Activated CD4-positive, alpha-beta memory T cell treated with anti-CD3 and anti-CD28 coated beads, Interleukin-2, amount 10 ng/mL, durations not matched to agents 7 days and 5 days (primary cell): Measurements from ENCODE around the gene HPGDS. TPM values are rescaled to one million over a fixed set of nuclear protein-coding genes. Genes with fewer than 3 reads are reported as not detected.
"Not testable (repeated sequence)": the region's sequence is repeated elsewhere in the genome, so short reads cannot be mapped to it uniquely, and the experiment has no call there.

Experiments
- CTCF ChIA-PET: fragments of 350-600 bp; sonication (Branson Sonifier 250); formaldehyde crosslinking; loops from one replicate; lab custom pipeline; 2021; ENCODE audit warnings: antibody characterized with exemption, inconsistent platforms; lab: Charles Lee
- POLR2A ChIA-PET: fragments of 350-600 bp; sonication (Branson Sonifier 250); formaldehyde crosslinking; loops from one replicate; lab custom pipeline; 2021; ENCODE audit warnings: antibody characterized with exemption; lab: Charles Lee
- DNase-seq: peaks from one replicate; pipeline ENCODE4 v3.0.0-alpha.2; 2020
- H3K27ac Mint-ChIP-seq: one replicate; pipeline ENCODE4 v1.8.0; 2021; ENCODE audit warnings: mild to moderate bottlenecking, mixed read lengths
- H3K27me3 Mint-ChIP-seq: one replicate; pipeline ENCODE4 v1.8.0; 2021; ENCODE audit warnings: mixed read lengths
- H3K36me3 Mint-ChIP-seq: one replicate; pipeline ENCODE4 v1.8.0; 2021; ENCODE audit warnings: low read depth, mixed read lengths
- H3K4me1 Mint-ChIP-seq: one replicate; pipeline ENCODE4 v1.8.0; 2021; ENCODE audit warnings: mixed read lengths
- H3K4me3 Mint-ChIP-seq: one replicate; pipeline ENCODE4 v1.8.0; 2021; ENCODE audit warnings: mild to moderate bottlenecking, mixed read lengths
- H3K9me3 Mint-ChIP-seq: one replicate; pipeline ENCODE4 v1.8.0; 2021; ENCODE audit warnings: mixed read lengths
- total RNA-seq, 2 experiments: library from RNA; stranded (reverse); gene quantifications; one replicate each; pipeline ENCODE4 v1.2.3, GENCODE V29; 2021

The HPGDS gene
- total RNA-seq, 2 experiments from 2014 or later: 1.3 to 1.5 TPM

- H3K4me3 Mint-ChIP-seq, H3K9me3 Mint-ChIP-seq, H3K4me1 Mint-ChIP-seq, H3K27me3 Mint-ChIP-seq, POLR2A ChIA-PET, DNase-seq, H3K27ac Mint-ChIP-seq, H3K36me3 Mint-ChIP-seq, CTCF ChIA-PET: not testable (repeated sequence)
Measured at GRCh38 chr4:94295473-94295872, 47.2 kb downstream of the HPGDS start.

GRCh38 chr4:94293981-94294380 lies 48.7 kb downstream of the HPGDS start:
- DNase-seq, H3K4me3 Mint-ChIP-seq, CTCF ChIA-PET, H3K9me3 Mint-ChIP-seq, H3K4me1 Mint-ChIP-seq, H3K27ac Mint-ChIP-seq, POLR2A ChIA-PET, H3K27me3 Mint-ChIP-seq: not testable (repeated sequence)
- H3K36me3 Mint-ChIP-seq: peaks cover 13% of the 10 kb centered on the region

GRCh38 chr4:94290245-94290644 lies 52.4 kb downstream of the HPGDS start:
- Mint-ChIP-seq H3K9me3 (no peaks in the 10 kb centered on the region), H3K4me3 (no peak overlapping the region), H3K4me1 (no peaks in the 10 kb centered on the region), H3K36me3 (peaks cover 31% of the 10 kb centered on the region), H3K27ac (no peak overlapping the region), H3K27me3 (no peaks in the 10 kb centered on the region)
- no peak for DNase-seq
- POLR2A ChIA-PET: interaction anchor here (1.3 kb wide), 1 partner anchor 81 kb away, joined by 4 read pairs; no protein-coding TSS in a partner anchor
- CTCF ChIA-PET: no interaction called here

GRCh38 chr4:94285666-94286065 lies 57.0 kb downstream of the HPGDS start:
- Mint-ChIP-seq H3K36me3 (peaks cover 53% of the 10 kb centered on the region), H3K9me3 (no peaks in the 10 kb centered on the region), H3K27ac (no peak overlapping the region), H3K27me3 (no peaks in the 10 kb centered on the region), H3K4me3 (no peak overlapping the region), H3K4me1 (peaks cover 2% of the 10 kb centered on the region)
- POLR2A ChIA-PET: no interaction called here
- DNase-seq: no peak
- CTCF ChIA-PET: no interaction called here

- H3K36me3 Mint-ChIP-seq: peaks cover 51% of the 10 kb centered on the region
- H3K27ac Mint-ChIP-seq: no peak overlapping the region
- no peak for DNase-seq
- H3K9me3 Mint-ChIP-seq: no peaks in the 10 kb centered on the region
- ChIA-PET POLR2A (no interaction called here), CTCF (no interaction called here)
- no peaks in the 10 kb centered on the region for H3K27me3 Mint-ChIP-seq
- no peak overlapping the region for H3K4me3 Mint-ChIP-seq
- H3K4me1 Mint-ChIP-seq: peaks cover 2% of the 10 kb centered on the region
Measured at GRCh38 chr4:94284889-94285288, 57.7 kb downstream of the HPGDS start.

- no peak for DNase-seq
- ChIA-PET CTCF (no interaction called here), POLR2A (no interaction called here)
- peaks cover 45% of the 10 kb centered on the region for H3K36me3 Mint-ChIP-seq
- no peaks in the 10 kb centered on the region for H3K9me3 Mint-ChIP-seq
- H3K4me3 Mint-ChIP-seq: no peak overlapping the region
- no peak overlapping the region for H3K27ac Mint-ChIP-seq
- no peaks in the 10 kb centered on the region for H3K27me3 Mint-ChIP-seq
- no peaks in the 10 kb centered on the region for H3K4me1 Mint-ChIP-seq
Measured at GRCh38 chr4:94278781-94279180, 63.9 kb downstream of the HPGDS start.

- CTCF ChIA-PET: no interaction called here
- H3K27me3 Mint-ChIP-seq: no peaks in the 10 kb centered on the region
- no peak overlapping the region for H3K27ac Mint-ChIP-seq
- no peaks in the 10 kb centered on the region for H3K4me1 Mint-ChIP-seq
- no peak overlapping the region for H3K4me3 Mint-ChIP-seq
- POLR2A ChIA-PET: no interaction called here
- DNase-seq: no peak
- no peaks in the 10 kb centered on the region for H3K9me3 Mint-ChIP-seq
- H3K36me3 Mint-ChIP-seq: peaks cover 32% of the 10 kb centered on the region
Measured at GRCh38 chr4:94277534-94277933, 65.1 kb downstream of the HPGDS start.

GRCh38 chr4:94276204-94276603 lies 66.4 kb downstream of the HPGDS start:
- H3K36me3 Mint-ChIP-seq: peaks cover 30% of the 10 kb centered on the region
- DNase-seq: no peak
- ChIA-PET CTCF (no interaction called here), POLR2A (no interaction called here)
- no peaks in the 10 kb centered on the region for H3K9me3 Mint-ChIP-seq
- H3K4me1 Mint-ChIP-seq: no peaks in the 10 kb centered on the region
- H3K27me3 Mint-ChIP-seq: no peaks in the 10 kb centered on the region
- H3K4me3 Mint-ChIP-seq: no peak overlapping the region
- no peak overlapping the region for H3K27ac Mint-ChIP-seq

GRCh38 chr4:94274912-94275311 lies 67.7 kb downstream of the HPGDS start:
- Mint-ChIP-seq H3K9me3 (no peaks in the 10 kb centered on the region), H3K4me3 (no peak overlapping the region), H3K27me3 (no peaks in the 10 kb centered on the region), H3K36me3 (peaks cover 30% of the 10 kb centered on the region), H3K4me1 (no peaks in the 10 kb centered on the region), H3K27ac (no peak overlapping the region)
- ChIA-PET POLR2A (no interaction called here), CTCF (no interaction called here)
- no peak for DNase-seq

GRCh38 chr4:94271248-94271647 lies 71.4 kb downstream of the HPGDS start:
- Mint-ChIP-seq H3K27ac (no peak overlapping the region), H3K4me1 (no peaks in the 10 kb centered on the region), H3K9me3 (no peaks in the 10 kb centered on the region), H3K4me3 (no peak overlapping the region), H3K36me3 (peaks cover 15% of the 10 kb centered on the region), H3K27me3 (no peaks in the 10 kb centered on the region)
- CTCF ChIA-PET: no interaction called here
- POLR2A ChIA-PET: interaction anchor here (0.6 kb wide), 1 partner anchor 92 kb away, joined by 3 read pairs; no protein-coding TSS in a partner anchor
- no peak for DNase-seq

GRCh38 chr4:94267037-94267436 lies 75.6 kb downstream of the HPGDS start:
- no peak overlapping the region for H3K4me3 Mint-ChIP-seq
- no peak for DNase-seq
- H3K36me3 Mint-ChIP-seq: peaks cover 20% of the 10 kb centered on the region
- H3K4me1 Mint-ChIP-seq: no peaks in the 10 kb centered on the region
- H3K9me3 Mint-ChIP-seq: no peaks in the 10 kb centered on the region
- CTCF ChIA-PET: no interaction called here
- H3K27ac Mint-ChIP-seq: no peak overlapping the region
- POLR2A ChIA-PET: no interaction called here
- no peaks in the 10 kb centered on the region for H3K27me3 Mint-ChIP-seq

- CTCF ChIA-PET: no interaction called here
- H3K4me1 Mint-ChIP-seq: no peaks in the 10 kb centered on the region
- H3K36me3 Mint-ChIP-seq: peaks cover 31% of the 10 kb centered on the region
- no peak overlapping the region for H3K27ac Mint-ChIP-seq
- H3K27me3 Mint-ChIP-seq: no peaks in the 10 kb centered on the region
- DNase-seq: no peak
- no peaks in the 10 kb centered on the region for H3K9me3 Mint-ChIP-seq
- H3K4me3 Mint-ChIP-seq: no peak overlapping the region
- POLR2A ChIA-PET: no interaction called here
Measured at GRCh38 chr4:94262163-94263016, 80.2 kb downstream of the HPGDS start.

- Mint-ChIP-seq H3K9me3 (no peaks in the 10 kb centered on the region), H3K4me1 (peaks cover 2% of the 10 kb centered on the region), H3K36me3 (peaks cover 33% of the 10 kb centered on the region), H3K27me3 (no peaks in the 10 kb centered on the region), H3K4me3 (no peak overlapping the region), H3K27ac (no peak overlapping the region)
- no peak for DNase-seq
- CTCF ChIA-PET: no interaction called here
- POLR2A ChIA-PET: no interaction called here
Measured at GRCh38 chr4:94256828-94257227, 85.8 kb downstream of the HPGDS start.
